Tibial nerve (tissue), 3 donors: ENCODE measurements around the gene METRN.

Experiments
- POLR2A ChIP-seq, 2 donors: fragments of 450-650 bp; IDR thresholded peaks; one replicate each; pipeline ENCODE4 v1.6.1; 2017; ENCODE audit warnings: antibody characterized with exemption in 2 of 2, mild to moderate bottlenecking in 2 of 2, moderate library complexity in 2 of 2
- TF ChIP-seq, protein P1 (sequence below), 5 experiments: fragments of 200-600 bp in 3 of 5; fragments of 450-650 bp in 2 of 5; sonication (generic) in 3 of 5; IDR thresholded peaks; one replicate each; pipeline ENCODE4 v1.5.1; 2016 to 2019; ENCODE audit warnings: antibody characterized with exemption in 5 of 5, mild to moderate bottlenecking in 3 of 5, moderate library complexity in 2 of 5

DNA sequence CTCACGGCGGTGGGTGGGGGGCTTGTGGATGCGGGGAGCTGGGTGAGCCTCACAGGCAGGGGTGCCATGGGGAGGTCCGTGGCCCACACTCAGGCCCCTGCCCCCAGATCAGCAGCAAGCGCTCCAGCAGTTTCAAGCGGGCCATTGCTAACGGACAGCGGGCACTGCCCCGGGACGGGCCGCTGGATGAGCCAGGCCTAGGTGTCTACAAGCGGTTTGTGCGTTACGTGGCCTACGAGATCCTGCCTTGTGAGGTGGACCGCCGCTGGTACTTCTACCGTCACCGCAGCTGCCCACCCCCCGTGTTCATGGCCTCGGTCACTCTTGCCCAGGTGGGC, 38.4 kb upstream of the METRN start:
- TF ChIP-seq POLR2A (IDR thresholded peaks at IDR 0.05): no peak
- TF ChIP-seq, protein P1, sequence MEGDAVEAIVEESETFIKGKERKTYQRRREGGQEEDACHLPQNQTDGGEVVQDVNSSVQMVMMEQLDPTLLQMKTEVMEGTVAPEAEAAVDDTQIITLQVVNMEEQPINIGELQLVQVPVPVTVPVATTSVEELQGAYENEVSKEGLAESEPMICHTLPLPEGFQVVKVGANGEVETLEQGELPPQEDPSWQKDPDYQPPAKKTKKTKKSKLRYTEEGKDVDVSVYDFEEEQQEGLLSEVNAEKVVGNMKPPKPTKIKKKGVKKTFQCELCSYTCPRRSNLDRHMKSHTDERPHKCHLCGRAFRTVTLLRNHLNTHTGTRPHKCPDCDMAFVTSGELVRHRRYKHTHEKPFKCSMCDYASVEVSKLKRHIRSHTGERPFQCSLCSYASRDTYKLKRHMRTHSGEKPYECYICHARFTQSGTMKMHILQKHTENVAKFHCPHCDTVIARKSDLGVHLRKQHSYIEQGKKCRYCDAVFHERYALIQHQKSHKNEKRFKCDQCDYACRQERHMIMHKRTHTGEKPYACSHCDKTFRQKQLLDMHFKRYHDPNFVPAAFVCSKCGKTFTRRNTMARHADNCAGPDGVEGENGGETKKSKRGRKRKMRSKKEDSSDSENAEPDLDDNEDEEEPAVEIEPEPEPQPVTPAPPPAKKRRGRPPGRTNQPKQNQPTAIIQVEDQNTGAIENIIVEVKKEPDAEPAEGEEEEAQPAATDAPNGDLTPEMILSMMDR (IDR thresholded peaks at IDR 0.05): no peak
